Measurements from ENCODE around the gene NEU1. TPM values are rescaled to one million over a fixed set of nuclear protein-coding genes. Genes with fewer than 3 reads are reported as not detected.
"Not testable (repeated sequence)": the region's sequence is repeated elsewhere in the genome, so short reads cannot be mapped to it uniquely, and the experiment has no call there.

NEU1 gene
- total RNA-seq, 1 donor from 2014 or later, result 47.9 TPM

- DNase-seq (ENCODE audit: low spot score), result no peak
These were observed 23.7 kb downstream of the NEU1 start for GRCh38 chr6:31838968-31839367.

DNA sequence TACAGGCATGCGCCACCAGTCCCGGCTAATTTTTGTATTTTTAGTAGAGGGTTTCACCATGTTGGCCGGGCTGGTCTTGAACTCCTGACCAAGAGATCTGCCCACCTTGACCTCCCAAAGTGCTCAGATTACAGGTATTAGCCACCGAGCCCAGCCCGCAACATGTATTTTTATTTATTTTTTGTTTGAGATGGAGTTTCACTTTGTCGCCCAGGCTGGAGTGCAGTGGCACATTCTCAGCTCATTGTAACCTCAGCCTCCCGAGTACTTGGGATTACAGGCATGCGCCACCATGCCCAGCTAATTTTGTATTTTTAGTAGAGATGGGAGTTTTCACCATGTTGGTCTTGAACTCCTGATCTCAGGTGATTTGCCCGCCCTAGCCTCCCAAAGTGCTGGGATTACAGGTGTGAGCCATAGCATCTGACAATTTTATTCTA, 24.5 kb downstream of the NEU1 start:
- DNase-seq (ENCODE audit: low spot score), result not testable (repeated sequence)

- no peak for DNase-seq (ENCODE audit: low spot score)
These were observed 25.1 kb downstream of the NEU1 start for GRCh38 chr6:31837369-31838113.

GRCh38 chr6:31836474-31837368, 25.9 kb downstream of the NEU1 start:
- DNase-seq (ENCODE audit: low spot score), result no peak

- no peak for DNase-seq (ENCODE audit: low spot score)
These were observed 26.6 kb downstream of the NEU1 start for GRCh38 chr6:31836047-31836473.

DNA sequence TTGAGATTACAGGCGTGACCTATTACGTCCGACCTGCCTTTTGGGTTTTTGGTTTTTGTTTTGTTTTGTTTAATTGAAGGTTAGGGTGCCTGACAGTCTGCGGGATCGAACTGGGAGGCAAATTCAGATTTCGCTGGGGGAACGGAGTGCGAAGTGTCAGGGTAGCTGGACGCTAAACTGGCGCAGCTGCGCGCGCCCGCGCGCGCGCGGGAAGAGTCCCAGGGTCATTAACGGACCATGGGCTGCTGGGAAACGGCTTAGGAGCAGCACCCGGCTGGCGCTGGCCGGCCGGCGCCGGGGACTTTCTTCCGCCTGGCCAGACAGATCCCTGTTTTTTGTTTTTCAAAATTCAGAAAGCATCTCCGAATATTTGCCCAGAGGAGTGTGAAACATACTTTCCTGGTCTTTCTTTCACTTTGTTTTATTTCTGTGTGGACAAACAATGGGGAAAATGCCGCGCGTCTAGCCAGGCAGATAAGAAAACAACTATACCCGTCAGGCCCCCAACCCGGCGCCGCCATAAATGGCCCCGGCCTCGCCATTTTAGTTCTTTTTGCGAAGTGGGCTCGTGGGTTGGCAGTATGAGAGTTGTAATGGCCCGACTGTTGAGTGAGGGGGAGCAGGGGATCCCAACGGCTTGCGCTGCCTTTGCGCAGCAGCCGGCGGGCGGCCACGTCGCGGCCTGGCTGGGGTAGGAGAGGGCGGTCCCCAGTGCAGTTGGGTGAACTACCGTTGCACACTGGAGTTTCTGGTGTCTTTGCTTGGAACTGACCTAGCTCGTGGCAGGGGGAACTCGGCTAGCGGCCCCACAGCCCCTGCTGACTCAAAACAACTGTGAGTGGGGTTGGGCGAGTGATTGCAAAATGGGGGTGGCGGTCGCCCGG, 28.0 kb downstream of the NEU1 start:
- peak; percentile 92 for DNase-seq (ENCODE audit: low spot score)

DNA sequence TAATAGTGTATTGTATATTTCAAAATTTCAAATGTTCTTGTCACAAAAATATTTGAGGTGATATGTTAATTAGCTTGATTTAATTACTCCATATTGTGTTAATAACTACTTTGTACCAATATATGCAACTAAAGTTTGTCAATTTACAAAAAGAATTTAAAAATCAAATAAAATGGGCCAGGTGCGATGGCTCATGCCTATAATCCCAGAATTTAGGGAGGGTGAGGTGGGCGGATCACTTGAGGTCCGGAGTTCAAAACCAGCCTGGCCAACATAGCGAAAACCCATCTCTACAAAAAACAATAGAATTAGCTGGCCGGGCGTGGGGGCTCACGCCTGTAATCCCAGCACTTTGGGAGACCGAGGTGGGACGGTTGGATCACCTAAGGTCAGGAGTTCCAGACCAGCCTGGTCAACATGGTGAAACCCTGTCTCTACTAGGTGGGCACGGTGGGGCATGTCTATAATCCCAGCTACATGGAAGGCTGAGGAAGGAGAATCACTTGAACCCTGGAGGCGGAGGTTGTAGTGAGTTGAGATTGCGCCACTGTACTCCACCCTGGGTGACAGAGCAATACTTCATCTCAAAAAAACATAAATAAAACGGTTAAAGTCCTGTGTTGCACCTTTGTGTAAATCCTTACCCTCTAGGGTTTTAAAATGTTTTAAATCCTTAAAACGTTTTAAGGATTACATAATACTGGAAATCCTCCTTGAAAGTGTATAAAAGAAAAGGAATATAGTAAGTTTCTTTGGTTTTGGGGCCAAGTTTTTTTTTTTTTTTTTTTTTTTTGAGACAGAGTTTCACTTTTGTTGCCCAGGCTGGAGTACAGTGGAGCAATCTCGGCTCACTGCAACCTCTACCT, 31.0 kb downstream of the NEU1 start:
- no peak for DNase-seq (ENCODE audit: low spot score)

- DNase-seq (ENCODE audit: low spot score), result no peak
These were observed 31.7 kb downstream of the NEU1 start for GRCh38 chr6:31830886-31831335.

DNA sequence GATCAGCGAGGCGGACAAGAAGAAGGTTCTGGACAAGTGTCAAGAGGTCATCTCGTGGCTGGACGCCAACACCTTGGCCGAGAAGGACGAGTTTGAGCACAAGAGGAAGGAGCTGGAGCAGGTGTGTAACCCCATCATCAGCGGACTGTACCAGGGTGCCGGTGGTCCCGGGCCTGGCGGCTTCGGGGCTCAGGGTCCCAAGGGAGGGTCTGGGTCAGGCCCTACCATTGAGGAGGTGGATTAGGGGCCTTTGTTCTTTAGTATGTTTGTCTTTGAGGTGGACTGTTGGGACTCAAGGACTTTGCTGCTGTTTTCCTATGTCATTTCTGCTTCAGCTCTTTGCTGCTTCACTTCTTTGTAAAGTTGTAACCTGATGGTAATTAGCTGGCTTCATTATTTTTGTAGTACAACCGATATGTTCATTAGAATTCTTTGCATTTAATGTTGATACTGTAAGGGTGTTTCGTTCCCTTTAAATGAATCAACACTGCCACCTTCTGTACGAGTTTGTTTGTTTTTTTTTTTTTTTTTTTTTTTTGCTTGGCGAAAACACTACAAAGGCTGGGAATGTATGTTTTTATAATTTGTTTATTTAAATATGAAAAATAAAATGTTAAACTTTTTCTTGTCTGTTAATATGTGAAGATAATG, 32.9 kb downstream of the NEU1 start:
- DNase-seq (ENCODE audit: low spot score), result peak; percentile 75

DNA sequence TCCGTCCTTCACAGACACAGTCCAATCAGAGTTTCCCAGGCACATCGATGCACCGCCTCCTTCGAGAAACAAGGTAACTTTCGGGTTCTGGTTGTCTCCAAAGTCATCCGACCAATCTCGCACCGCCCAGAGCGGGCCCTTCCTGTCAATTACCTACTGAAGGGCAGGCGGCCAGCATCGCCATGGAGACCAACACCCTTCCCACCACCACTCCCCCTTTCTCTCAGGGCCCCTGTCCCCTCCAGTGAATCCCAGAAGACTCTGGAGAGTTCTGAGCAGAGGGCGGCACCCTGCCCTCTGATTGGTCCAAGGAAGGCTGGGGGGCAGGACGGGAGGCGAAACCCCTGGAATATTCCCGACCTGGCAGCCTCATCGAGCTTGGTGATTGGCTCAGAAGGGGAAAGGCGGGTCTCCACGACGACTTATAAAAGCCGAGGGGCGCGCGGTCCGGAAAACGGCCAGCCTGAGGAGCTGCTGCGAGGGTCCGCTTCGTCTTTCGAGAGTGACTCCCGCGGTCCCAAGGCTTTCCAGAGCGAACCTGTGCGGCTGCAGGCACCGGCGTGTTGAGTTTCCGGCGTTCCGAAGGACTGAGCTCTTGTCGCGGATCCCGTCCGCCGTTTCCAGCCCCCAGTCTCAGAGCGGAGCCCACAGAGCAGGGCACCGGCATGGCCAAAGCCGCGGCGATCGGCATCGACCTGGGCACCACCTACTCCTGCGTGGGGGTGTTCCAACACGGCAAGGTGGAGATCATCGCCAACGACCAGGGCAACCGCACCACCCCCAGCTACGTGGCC, 35.1 kb downstream of the NEU1 start, which contains the start of gene HSPA1B:
Gene HSPA1B (plus strand): TSS at position 453 of the 794 bp plus-strand sequence. CDS start 213 bp downstream, at position 666.
- DNase-seq (ENCODE audit: low spot score), result peak; percentile 100

DNA sequence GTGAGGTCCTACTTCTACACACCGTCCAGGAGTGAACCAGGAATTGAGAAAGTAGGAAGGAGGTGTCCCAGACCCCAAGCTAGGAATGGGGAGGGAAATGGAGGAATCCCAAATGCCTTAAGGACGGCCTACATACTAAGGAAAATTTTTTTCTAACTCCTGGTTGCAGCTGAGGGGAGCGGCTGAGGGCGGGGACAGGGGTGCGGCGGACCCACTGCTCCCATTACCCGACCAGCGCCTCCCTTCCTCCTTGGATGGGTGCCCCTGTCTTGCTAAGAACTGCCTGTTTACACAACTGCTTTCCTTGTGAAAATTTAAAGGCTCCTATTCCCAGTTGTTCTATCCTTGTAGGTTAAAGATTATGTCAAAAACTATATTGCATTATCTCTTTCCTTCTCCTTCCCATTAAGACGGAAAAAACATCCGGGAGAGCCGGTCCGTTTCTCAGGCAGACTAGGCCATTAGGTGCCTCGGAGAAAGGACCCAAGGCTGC, 35.8 kb downstream of the NEU1 start:
- DNase-seq (ENCODE audit: low spot score), result peak; percentile 96

- DNase-seq (ENCODE audit: low spot score), result no peak
These were observed 37.1 kb downstream of the NEU1 start for GRCh38 chr6:31825553-31825952.

GRCh38 chr6:31823592-31824196, 38.9 kb downstream of the NEU1 start:
- DNase-seq (ENCODE audit: low spot score), result not testable (repeated sequence)

DNA sequence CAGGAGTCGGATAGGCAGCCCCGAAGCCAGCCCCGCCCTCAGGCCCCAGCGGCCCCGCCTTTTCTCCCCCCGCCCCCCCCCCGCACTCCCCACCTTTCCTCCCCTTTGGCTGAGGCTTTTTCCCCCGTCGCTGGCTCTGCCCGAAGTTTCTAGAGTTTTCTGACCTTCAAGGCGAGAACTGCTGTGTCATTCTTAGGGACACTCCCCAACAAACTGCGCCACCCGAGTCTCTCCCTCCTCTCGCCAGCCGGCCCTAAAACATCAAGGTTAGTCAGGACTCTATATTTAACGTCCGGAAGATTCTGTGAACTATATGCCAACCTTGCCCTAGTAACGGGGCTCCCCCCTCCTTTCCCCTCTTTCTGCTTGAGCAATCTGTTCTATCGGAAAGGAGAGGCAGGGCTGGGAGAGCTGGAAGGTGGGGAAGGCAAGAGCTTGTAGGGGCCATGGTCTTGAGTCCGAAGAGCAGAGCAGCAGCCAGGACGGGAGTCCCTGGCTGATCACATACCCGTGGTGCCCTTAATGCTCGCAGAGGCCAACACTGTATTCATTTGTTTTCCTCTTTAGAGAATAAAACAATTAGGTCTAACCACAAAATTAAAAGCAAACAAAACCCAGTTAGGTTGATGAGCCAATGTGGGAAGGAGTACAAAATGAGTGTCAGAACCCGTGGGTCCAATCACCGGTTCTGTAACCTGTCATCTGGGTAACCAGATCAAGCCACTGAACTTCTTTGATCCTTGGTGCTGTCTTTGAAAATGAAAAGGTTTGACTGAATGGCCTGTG, 40.4 kb downstream of the NEU1 start:
- DNase-seq (ENCODE audit: low spot score), result peak; percentile 88

DNA sequence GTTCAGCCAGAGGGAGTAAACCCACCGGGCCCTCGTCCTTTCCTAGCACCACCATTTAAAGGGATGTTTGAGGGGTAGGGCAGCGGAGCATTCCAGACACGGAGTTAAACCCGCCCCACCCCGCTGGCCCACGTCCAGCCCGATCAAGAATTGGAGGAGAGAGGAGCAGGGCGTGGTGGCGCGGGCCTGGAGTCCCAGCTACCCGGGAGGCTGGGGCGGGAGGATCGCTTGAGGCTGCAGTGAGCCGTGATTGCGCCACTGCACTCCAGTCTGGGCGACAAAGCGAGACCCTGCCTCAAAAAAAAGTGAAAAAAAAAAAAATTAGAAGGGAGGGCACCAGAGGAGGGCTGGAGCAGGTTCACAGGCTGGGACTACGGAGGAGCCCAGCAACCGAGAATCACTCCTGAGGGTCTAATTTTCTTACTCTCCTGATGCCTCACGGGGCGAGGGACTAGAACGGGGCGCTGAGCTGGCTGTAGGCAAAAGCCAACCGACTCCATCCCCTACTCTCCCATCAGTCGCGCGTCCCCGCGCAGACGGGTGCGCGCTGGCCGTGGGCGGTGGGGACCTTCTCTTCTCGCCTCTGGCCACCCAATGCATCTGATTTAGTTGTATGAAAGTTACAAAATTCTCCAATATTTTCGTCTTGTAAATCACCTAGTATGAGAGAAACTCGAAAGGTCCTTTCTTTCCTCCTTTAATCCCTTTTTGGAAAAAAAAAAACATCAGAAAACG, 41.2 kb downstream of the NEU1 start:
- DNase-seq (ENCODE audit: low spot score), result no peak

DNA sequence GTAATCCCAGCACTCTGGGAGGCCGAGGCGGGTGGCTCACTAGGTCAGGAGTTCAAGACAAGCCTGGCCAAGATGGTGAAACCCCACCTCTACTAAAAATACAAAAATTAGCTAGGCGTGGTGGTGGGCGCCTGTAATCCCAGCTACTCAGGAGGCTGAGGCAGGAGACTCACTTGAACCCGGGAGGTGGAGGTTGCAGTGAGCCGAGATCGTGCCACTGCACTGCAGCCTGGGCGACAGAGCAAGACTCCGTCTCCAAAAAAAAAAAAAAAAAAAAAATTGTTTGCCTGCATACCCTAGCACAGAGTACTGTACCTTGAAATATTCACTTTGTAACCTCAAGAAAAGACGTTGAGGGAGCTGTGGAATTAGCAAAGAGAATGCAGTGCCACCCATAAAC, 42.2 kb downstream of the NEU1 start:
- not testable (repeated sequence) for DNase-seq (ENCODE audit: low spot score)

GRCh38 chr6:31819871-31820299, 42.7 kb downstream of the NEU1 start:
- DNase-seq (ENCODE audit: low spot score), result no peak

All from umbilical cord (tissue), 2 donors.